Testis (tissue), 3 donors: ENCODE results near the gene KIR2DL1. TPM values are rescaled to one million over a fixed set of nuclear protein-coding genes. Genes with fewer than 3 reads are reported as not detected.
"Not testable (repeated sequence)": the region's sequence is repeated elsewhere in the genome, so short reads cannot be mapped to it uniquely, and the experiment has no call there.

ENCODE experiments used
- DNase-seq: peaks from one replicate; pipeline ENCODE4 v3.0.0-alpha.2; 2019
- H3K27ac ChIP-seq, 2 donors: fragments of 200-600 bp; sonication (generic); one replicate each; pipeline ENCODE4 v1.5.1; 2019
- H3K27me3 ChIP-seq: fragments of 200-600 bp; sonication (generic); one replicate; pipeline ENCODE4 v1.5.1; 2019
- H3K36me3 ChIP-seq: fragments of 200-600 bp; sonication (generic); one replicate; pipeline ENCODE4 v1.5.1; 2017; ENCODE audit warnings: low read depth; ENCODE audit errors: missing control alignments
- H3K4me1 ChIP-seq: fragments of 200-600 bp; sonication (generic); one replicate; pipeline ENCODE4 v1.5.1; 2019
- H3K4me3 ChIP-seq, 2 donors: fragments of 200-600 bp; sonication (generic); one replicate each; pipeline ENCODE4 v1.5.1; 2017 to 2019
- H3K9me3 ChIP-seq: fragments of 200-600 bp; sonication (generic); one replicate; pipeline ENCODE4 v1.5.1; 2017
- POLR2A ChIP-seq: fragments of 450-650 bp; IDR thresholded peaks from one replicate; pipeline ENCODE4 v1.6.1; 2017; ENCODE audit warnings: antibody characterized with exemption, mild to moderate bottlenecking, moderate library complexity
- WGBS, 2 donors: methylation state at CpG; one replicate each; pipeline ENCODE4 v1.1.5; 2018; 5-methylcytosine and 5-hydroxymethylcytosine counted together
- intact Hi-C: fragments of 100-400 bp; cut with DNase I; formaldehyde crosslinking; loops from one replicate; pipeline ENCODE4 v1.15.1; 2023; ENCODE audit warnings: low total_unique reads
- polyA plus RNA-seq: library from polyadenylated mRNA; stranded (reverse); fragments of 350-450 nt; fragmentation: Illumina TruSeq; extraction: RNeasy Lipid Tissue Mini Kit (QIAGEN cat#74804); gene quantifications from one replicate; pipeline ENCODE4 v1.2.3, GENCODE V29; 2014; ENCODE audit warnings: low read depth, low replicate concordance; ENCODE audit not compliant: insufficient read depth
- total RNA-seq, 2 donors: library from RNA; depleted of rRNA; stranded (reverse); fragments of >200 nt; gene quantifications; one replicate each; pipeline ENCODE4 v1.2.3, GENCODE V29; 2016
- TF ChIP-seq, protein P1 (sequence below), 3 experiments: fragments of 450-650 bp in 2 of 3; fragments of 200-600 bp in 1 of 3; sonication (generic) in 1 of 3; IDR thresholded peaks; one replicate each; pipeline ENCODE4 v1.5.1; 2016 to 2019; ENCODE audit warnings: antibody characterized with exemption in 3 of 3, mild to moderate bottlenecking in 2 of 3, moderate library complexity in 1 of 3

Gene KIR2DL1
- total and polyA plus RNA-seq, 3 donors from 2014 or later = not detected

DNA sequence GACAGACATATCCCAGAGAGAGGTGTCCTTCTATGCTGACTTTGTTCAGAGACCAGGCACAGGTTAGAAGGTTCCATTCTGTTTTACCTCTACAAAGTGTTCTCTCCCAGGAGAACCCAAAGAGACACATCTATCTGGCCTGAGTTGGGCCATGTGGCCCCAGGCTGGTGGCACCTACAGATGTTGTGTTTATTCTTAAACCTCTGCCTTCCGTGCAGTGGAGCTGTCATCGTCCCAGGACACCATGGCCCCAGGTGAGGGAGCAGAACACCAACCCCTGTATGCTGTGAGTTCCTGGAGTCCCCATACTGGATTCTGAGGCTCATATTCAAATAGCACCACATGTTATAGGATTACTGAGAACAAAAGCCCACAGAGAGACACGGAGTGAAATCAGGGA is 41.4 kb upstream of the KIR2DL1 start:
- DNase-seq = no peak
- Histone ChIP-seq H3K27me3 (no peaks in the 10 kb centered on the region), H3K9me3 (no peaks in the 10 kb centered on the region), H3K4me3 (no peak overlapping the region), H3K36me3 (no peaks in the 10 kb centered on the region), H3K4me1 (no peaks in the 10 kb centered on the region), H3K27ac (no peak overlapping the region)
- WGBS, 2 donors = 48 to 54% methylated on average over 3 of the region's 3 CpGs
- no peak for TF ChIP-seq POLR2A
- TF ChIP-seq, protein P1, sequence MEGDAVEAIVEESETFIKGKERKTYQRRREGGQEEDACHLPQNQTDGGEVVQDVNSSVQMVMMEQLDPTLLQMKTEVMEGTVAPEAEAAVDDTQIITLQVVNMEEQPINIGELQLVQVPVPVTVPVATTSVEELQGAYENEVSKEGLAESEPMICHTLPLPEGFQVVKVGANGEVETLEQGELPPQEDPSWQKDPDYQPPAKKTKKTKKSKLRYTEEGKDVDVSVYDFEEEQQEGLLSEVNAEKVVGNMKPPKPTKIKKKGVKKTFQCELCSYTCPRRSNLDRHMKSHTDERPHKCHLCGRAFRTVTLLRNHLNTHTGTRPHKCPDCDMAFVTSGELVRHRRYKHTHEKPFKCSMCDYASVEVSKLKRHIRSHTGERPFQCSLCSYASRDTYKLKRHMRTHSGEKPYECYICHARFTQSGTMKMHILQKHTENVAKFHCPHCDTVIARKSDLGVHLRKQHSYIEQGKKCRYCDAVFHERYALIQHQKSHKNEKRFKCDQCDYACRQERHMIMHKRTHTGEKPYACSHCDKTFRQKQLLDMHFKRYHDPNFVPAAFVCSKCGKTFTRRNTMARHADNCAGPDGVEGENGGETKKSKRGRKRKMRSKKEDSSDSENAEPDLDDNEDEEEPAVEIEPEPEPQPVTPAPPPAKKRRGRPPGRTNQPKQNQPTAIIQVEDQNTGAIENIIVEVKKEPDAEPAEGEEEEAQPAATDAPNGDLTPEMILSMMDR (IDR thresholded peaks at IDR 0.05) = no peak
- intact Hi-C loops = no loop called here

DNA sequence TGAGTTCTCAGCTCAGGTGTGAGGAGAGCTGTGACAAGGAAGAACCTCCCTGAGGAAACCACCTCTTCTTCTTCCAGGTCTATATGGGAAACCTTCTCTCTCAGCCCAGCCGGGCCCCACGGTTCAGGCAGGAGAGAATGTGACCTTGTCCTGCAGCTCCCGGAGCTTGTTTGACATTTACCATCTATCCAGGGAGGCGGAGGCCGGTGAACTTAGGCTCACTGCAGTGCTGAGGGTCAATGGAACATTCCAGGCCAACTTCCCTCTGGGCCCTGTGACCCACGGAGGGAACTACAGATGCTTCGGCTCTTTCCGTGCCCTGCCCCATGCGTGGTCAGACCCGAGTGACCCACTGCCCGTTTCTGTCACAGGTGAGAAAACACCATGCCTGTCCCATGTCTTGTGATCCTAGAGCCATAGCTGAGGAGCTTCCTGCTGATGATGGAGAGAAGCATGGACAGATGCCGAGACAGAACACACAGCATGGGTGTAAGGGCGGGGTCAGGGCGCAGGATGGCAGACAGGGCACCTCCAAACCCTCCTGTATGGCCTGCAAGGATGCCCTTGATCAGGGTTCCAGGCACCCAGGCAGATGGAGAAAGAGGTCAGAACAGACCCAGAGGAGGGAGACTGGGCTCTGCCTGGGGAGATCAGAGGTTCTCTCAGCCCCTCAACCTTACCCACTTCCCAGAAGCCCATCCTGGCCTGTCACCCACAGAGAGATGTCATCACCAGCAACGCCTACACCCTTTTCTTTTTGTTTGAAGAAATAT is 40.0 kb upstream of the KIR2DL1 start:
- H3K4me3 ChIP-seq = no peak overlapping the region
- H3K27me3 ChIP-seq = no peaks in the 10 kb centered on the region
- H3K27ac ChIP-seq = no peak overlapping the region
- 81 to 85% methylated on average over 13 to 15 of the region's 15 CpGs for WGBS, 2 donors
- TF ChIP-seq POLR2A = no peak
- TF ChIP-seq, protein P1 (IDR thresholded peaks at IDR 0.05) = no peak
- intact Hi-C loops = no loop called here
- DNase-seq = no peak
- no peaks in the 10 kb centered on the region for H3K36me3 ChIP-seq
- H3K4me1 ChIP-seq = no peaks in the 10 kb centered on the region
- no peaks in the 10 kb centered on the region for H3K9me3 ChIP-seq

DNA sequence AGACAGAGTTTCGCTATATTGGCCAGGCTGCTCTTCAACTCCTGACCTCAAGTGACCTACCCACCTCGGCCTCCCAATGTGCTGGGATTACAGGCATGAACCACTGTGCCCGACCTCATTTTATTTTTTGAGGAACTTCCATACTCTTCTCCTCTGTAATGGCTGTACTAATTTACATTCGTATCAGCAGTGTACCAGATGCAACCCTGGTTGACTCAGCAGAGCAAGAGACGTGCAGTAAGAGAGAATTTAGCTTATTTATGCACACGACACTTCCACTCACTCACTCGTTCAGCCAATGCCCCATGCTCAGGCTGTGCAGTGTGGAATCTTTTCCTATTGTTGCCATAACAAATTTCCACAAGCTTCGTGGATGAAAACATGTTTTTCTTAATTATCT is 38.4 kb upstream of the KIR2DL1 start:
- TF ChIP-seq POLR2A = no peak
- TF ChIP-seq, protein P1 (IDR thresholded peaks at IDR 0.05) = no peak
- Histone ChIP-seq H3K4me3 (no peak overlapping the region), H3K4me1 (no peaks in the 10 kb centered on the region), H3K9me3 (no peaks in the 10 kb centered on the region), H3K27me3 (no peaks in the 10 kb centered on the region), H3K27ac (no peak overlapping the region), H3K36me3 (no peaks in the 10 kb centered on the region)
- intact Hi-C loops = no loop called here
- 63 to 69% methylated on average over 8 of the region's 8 CpGs for WGBS, 2 donors
- DNase-seq = no peak

DNA sequence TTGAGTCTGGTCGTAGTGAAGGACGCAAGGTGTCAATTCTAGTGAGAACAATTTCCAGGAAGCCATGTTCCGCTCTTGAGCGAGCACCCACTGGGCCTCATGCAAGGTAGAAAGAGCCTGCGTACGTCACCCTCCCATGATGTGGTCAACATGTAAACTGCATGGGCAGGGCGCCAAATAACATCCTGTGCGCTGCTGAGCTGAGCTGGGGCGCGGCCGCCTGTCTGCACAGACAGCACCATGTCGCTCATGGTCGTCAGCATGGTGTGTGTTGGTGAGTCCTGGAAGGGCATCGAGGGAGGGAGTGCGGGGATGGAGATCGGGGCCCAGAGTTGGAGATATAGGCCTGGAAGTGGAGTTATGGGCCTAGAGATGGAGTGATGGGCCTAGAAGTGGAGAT is 31.3 kb upstream of the KIR2DL1 start, which contains the start of gene KIR2DL3:
Gene KIR2DL3 (plus strand): TSS at position 208 of the 400 bp plus-strand sequence. CDS start 33 bp downstream, at position 241.
- H3K36me3 ChIP-seq, intact Hi-C loops, H3K27me3 ChIP-seq, DNase-seq, H3K4me3 ChIP-seq, H3K4me1 ChIP-seq, H3K9me3 ChIP-seq, H3K27ac ChIP-seq: not testable (repeated sequence)
- WGBS, 2 donors = 92 to 93% methylated on average over 16 of the region's 16 CpGs

DNA sequence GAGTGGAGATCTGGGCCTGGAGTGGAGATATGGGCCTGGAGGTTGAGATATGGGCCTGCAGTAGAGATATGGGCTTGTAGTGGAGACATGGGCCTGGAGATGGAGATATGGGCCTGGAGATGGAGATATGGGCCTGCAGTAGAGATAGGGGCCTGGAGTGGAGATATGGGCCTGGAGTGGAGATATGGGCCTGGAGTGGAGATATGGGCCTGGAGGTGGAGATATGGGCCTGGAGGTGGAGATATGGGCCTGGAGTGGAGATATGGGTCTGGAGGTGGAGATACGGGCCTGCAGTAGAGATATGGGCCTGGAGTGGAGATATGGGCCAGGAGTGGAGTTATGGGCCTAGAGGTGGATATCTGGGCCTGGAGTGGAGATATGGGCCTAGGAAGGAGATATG is 30.9 kb upstream of the KIR2DL1 start:
- intact Hi-C loops = no loop called here
- TF ChIP-seq POLR2A = no peak
- TF ChIP-seq, protein P1 (IDR thresholded peaks at IDR 0.05) = no peak
- Histone ChIP-seq H3K27ac (no peak overlapping the region), H3K27me3 (no peaks in the 10 kb centered on the region), H3K9me3 (no peaks in the 10 kb centered on the region), H3K36me3 (no peaks in the 10 kb centered on the region), H3K4me1 (no peaks in the 10 kb centered on the region), H3K4me3 (no peak overlapping the region)
- DNase-seq = no peak
- 70 to 76% methylated on average over 1 of the region's 1 CpG for WGBS, 2 donors
